Measurements from ENCODE around the gene MESD.
A peak's percentile ranks its signal among the peaks of the same experiment; 100 is the strongest.

The MESD gene

GRCh38 chr15:81029414-81030300 lies 40.0 kb upstream of the MESD start:
- DNase-seq (ENCODE audit: insufficient read length, low spot score), result no peak
- no peak for TF ChIP-seq TAF1 (IDR thresholded peaks at IDR 0.05; ENCODE audit: low read depth, low read length)
- TF ChIP-seq POLR2A (IDR thresholded peaks at IDR 0.05; ENCODE audit: low read depth, low read length), result no peak
- TF ChIP-seq POU2F2 (IDR thresholded peaks at IDR 0.05; ENCODE audit: low read depth, low read length), result no peak
- no peak for TF ChIP-seq POLR2AphosphoS5 (IDR thresholded peaks at IDR 0.05; ENCODE audit: low read depth, low read length)
- TF ChIP-seq SPI1 (IDR thresholded peaks at IDR 0.05; ENCODE audit: low read depth, low read length), result no peak
- TF ChIP-seq PAX5 (IDR thresholded peaks at IDR 0.05; ENCODE audit: insufficient read depth, low read length, severe bottlenecking), result no peak
- no peak for FAIRE-seq

DNA sequence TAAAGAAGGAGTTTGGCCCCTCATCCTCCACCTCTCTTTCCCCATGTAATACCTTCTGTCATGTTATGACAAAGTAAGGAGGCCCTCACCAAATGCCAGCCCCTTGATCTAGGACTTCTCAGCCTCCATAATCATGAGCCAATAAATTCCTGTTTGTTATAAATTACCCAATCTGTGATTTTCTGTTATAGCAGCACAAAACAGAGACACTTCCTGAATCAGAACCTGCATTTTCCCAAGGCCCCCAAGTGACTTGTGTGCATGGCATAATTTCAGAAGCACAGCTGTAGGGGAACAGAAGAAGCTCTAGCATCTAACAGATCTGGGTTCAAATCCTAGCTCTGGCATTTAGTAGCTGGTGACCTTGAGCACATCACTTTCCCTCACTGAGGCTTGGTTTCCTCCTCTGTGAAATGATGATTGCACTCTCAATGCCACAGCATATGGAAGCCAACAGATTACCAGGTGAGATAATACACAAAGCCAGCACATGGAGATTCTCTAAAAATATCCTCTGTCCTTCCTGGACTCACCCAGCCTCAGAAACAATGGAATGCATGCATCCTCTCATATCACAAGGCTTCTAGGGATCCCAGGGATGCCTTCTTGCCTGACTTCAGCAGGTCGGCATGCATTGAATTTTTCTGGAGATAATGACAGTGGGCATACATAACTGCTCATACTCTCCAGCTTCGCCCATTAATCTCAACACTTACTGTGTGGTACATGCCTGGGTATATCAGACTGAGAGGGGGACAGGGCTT lies 37.4 kb upstream of the MESD start:
- FAIRE-seq (no peak), DNase-seq (ENCODE audit: insufficient read length, low spot score) (no peak)
- no peak for TF ChIP-seq PAX5 (IDR thresholded peaks at IDR 0.05; ENCODE audit: insufficient read depth, low read length, severe bottlenecking)
- no peak for TF ChIP-seq POLR2AphosphoS5 (IDR thresholded peaks at IDR 0.05; ENCODE audit: low read depth, low read length)
- no peak for TF ChIP-seq POU2F2 (IDR thresholded peaks at IDR 0.05; ENCODE audit: low read depth, low read length)
- no peak for TF ChIP-seq TAF1 (IDR thresholded peaks at IDR 0.05; ENCODE audit: low read depth, low read length)

GRCh38 chr15:81025721-81026370 lies 36.2 kb upstream of the MESD start:
- DNase-seq (ENCODE audit: insufficient read length, low spot score) (no peak), FAIRE-seq (no peak)
- TF ChIP-seq POU2F2 (IDR thresholded peaks at IDR 0.05; ENCODE audit: low read depth, low read length), result no peak
- no peak for TF ChIP-seq TAF1 (IDR thresholded peaks at IDR 0.05; ENCODE audit: low read depth, low read length)
- TF ChIP-seq SPI1 (IDR thresholded peaks at IDR 0.05; ENCODE audit: low read depth, low read length), result no peak
- TF ChIP-seq PAX5 (IDR thresholded peaks at IDR 0.05; ENCODE audit: insufficient read depth, low read length, severe bottlenecking), result no peak
- TF ChIP-seq POLR2A (IDR thresholded peaks at IDR 0.05; ENCODE audit: low read depth, low read length), result no peak
- no peak for TF ChIP-seq POLR2AphosphoS5 (IDR thresholded peaks at IDR 0.05; ENCODE audit: low read depth, low read length)

DNA sequence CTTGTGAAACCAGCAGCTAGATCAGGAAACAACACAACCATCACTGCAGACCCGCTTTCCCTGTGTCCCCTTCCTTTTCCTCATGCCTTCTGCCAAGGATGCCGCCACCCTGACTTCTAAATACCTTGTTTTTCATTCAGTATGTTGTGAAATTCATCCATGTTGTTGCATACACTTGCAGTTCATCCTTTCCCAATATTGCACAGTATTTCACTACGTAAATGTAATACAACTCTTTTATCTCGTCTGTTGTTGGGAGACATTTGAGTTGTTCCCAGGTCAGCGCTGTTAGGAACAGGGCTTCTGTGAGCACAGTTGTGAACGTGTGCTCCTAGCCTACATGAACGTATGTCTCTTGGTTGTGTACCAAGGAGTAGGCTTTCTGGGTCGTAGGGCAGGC lies 35.3 kb upstream of the MESD start:
- TF ChIP-seq PAX5 (IDR thresholded peaks at IDR 0.05; ENCODE audit: insufficient read depth, low read length, severe bottlenecking), result no peak
- TF ChIP-seq TAF1 (IDR thresholded peaks at IDR 0.05; ENCODE audit: low read depth, low read length), result no peak
- no peak for TF ChIP-seq POLR2AphosphoS5 (IDR thresholded peaks at IDR 0.05; ENCODE audit: low read depth, low read length)
- TF ChIP-seq POU2F2 (IDR thresholded peaks at IDR 0.05; ENCODE audit: low read depth, low read length), result no peak
- no peak for TF ChIP-seq SPI1 (IDR thresholded peaks at IDR 0.05; ENCODE audit: low read depth, low read length)
- TF ChIP-seq POLR2A (IDR thresholded peaks at IDR 0.05; ENCODE audit: low read depth, low read length), result no peak
- FAIRE-seq (no peak), DNase-seq (ENCODE audit: insufficient read length, low spot score) (no peak)

- no peak for TF ChIP-seq POU2F2 (IDR thresholded peaks at IDR 0.05; ENCODE audit: low read depth, low read length)
- no peak for TF ChIP-seq PAX5 (IDR thresholded peaks at IDR 0.05; ENCODE audit: insufficient read depth, low read length, severe bottlenecking)
- TF ChIP-seq POLR2A (IDR thresholded peaks at IDR 0.05; ENCODE audit: low read depth, low read length), result no peak
- no peak for TF ChIP-seq SPI1 (IDR thresholded peaks at IDR 0.05; ENCODE audit: low read depth, low read length)
- no peak for TF ChIP-seq POLR2AphosphoS5 (IDR thresholded peaks at IDR 0.05; ENCODE audit: low read depth, low read length)
- no peak for TF ChIP-seq TAF1 (IDR thresholded peaks at IDR 0.05; ENCODE audit: low read depth, low read length)
These were observed 34.8 kb upstream of the MESD start for GRCh38 chr15:81024265-81024872.

GRCh38 chr15:81023483-81024264 lies 34.1 kb upstream of the MESD start:
- peak; percentile 87 for FAIRE-seq
- DNase-seq (ENCODE audit: insufficient read length, low spot score), result no peak
- TF ChIP-seq PAX5 (IDR thresholded peaks at IDR 0.05; ENCODE audit: insufficient read depth, low read length, severe bottlenecking) (peak; percentile 48), TAF1 (IDR thresholded peaks at IDR 0.05; ENCODE audit: low read depth, low read length) (peak; percentile 45; the same call in 1 of the 2 replicates), POLR2AphosphoS5 (IDR thresholded peaks at IDR 0.05; ENCODE audit: low read depth, low read length) (0 out of 2 replicates have a peak, but pooled peaks have one; percentile 30), POU2F2 (IDR thresholded peaks at IDR 0.05; ENCODE audit: low read depth, low read length) (peak; percentile 84), POLR2A (IDR thresholded peaks at IDR 0.05; ENCODE audit: low read depth, low read length) (peak; percentile 42; the same call in 1 of the 2 replicates), SPI1 (IDR thresholded peaks at IDR 0.05; ENCODE audit: low read depth, low read length) (peak; percentile 68)

More at GRCh38 chr15:81024265-81024872, 34.8 kb upstream of the MESD start:
- no peak for DNase-seq (ENCODE audit: insufficient read length, low spot score)
- FAIRE-seq, result peak; percentile 31

- DNase-seq (ENCODE audit: insufficient read length, low spot score) (no peak), FAIRE-seq (no peak)
- TF ChIP-seq POLR2AphosphoS5 (IDR thresholded peaks at IDR 0.05; ENCODE audit: low read depth, low read length) (no peak), SPI1 (IDR thresholded peaks at IDR 0.05; ENCODE audit: low read depth, low read length) (no peak), PAX5 (IDR thresholded peaks at IDR 0.05; ENCODE audit: insufficient read depth, low read length, severe bottlenecking) (no peak), POU2F2 (IDR thresholded peaks at IDR 0.05; ENCODE audit: low read depth, low read length) (no peak), POLR2A (IDR thresholded peaks at IDR 0.05; ENCODE audit: low read depth, low read length) (no peak), TAF1 (IDR thresholded peaks at IDR 0.05; ENCODE audit: low read depth, low read length) (no peak)
These were observed 31.7 kb upstream of the MESD start for GRCh38 chr15:81021321-81021720.

DNA sequence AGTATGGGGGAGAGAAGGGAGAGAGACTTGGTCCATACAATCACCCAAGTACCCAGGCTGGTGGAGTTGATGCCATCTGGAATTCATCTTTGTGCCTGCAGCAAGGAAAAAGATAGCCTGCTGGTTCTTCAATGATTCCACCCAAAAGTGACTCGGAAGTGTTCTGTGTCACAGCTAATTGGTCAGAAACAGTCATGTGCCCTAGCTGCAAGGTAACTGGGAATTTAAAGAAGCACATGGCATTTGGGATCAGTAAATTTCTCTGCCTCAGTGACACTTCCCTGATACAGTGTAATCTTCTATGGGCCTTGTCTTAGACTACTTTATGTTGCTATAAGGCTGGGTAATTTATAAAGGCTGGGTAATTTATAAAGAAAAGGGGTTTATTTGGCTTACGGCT lies 28.6 kb upstream of the MESD start:
- DNase-seq (ENCODE audit: insufficient read length, low spot score) (no peak), FAIRE-seq (no peak)
- TF ChIP-seq PAX5 (IDR thresholded peaks at IDR 0.05; ENCODE audit: insufficient read depth, low read length, severe bottlenecking) (no peak), POU2F2 (IDR thresholded peaks at IDR 0.05; ENCODE audit: low read depth, low read length) (no peak), POLR2A (IDR thresholded peaks at IDR 0.05; ENCODE audit: low read depth, low read length) (no peak), POLR2AphosphoS5 (IDR thresholded peaks at IDR 0.05; ENCODE audit: low read depth, low read length) (no peak), TAF1 (IDR thresholded peaks at IDR 0.05; ENCODE audit: low read depth, low read length) (no peak), SPI1 (IDR thresholded peaks at IDR 0.05; ENCODE audit: low read depth, low read length) (no peak)

Data from GM12891 (cell line).